ENCODE results near the gene MAP1B. TPM values are rescaled to one million over a fixed set of nuclear protein-coding genes. Genes with fewer than 3 reads are reported as not detected.

Gene MAP1B
- total and polyA plus RNA-seq, 10 donors, result 0.68 to 17.3 (median 9.8) TPM

GRCh38 chr5:72064801-72065570 lies 42.3 kb upstream of the MAP1B start:
- TF ChIP-seq POLR2AphosphoS5 (IDR thresholded peaks at IDR 0.05), result no peak
- TF ChIP-seq POLR2A (IDR thresholded peaks at IDR 0.05), result no peak
- TF ChIP-seq, protein P1, sequence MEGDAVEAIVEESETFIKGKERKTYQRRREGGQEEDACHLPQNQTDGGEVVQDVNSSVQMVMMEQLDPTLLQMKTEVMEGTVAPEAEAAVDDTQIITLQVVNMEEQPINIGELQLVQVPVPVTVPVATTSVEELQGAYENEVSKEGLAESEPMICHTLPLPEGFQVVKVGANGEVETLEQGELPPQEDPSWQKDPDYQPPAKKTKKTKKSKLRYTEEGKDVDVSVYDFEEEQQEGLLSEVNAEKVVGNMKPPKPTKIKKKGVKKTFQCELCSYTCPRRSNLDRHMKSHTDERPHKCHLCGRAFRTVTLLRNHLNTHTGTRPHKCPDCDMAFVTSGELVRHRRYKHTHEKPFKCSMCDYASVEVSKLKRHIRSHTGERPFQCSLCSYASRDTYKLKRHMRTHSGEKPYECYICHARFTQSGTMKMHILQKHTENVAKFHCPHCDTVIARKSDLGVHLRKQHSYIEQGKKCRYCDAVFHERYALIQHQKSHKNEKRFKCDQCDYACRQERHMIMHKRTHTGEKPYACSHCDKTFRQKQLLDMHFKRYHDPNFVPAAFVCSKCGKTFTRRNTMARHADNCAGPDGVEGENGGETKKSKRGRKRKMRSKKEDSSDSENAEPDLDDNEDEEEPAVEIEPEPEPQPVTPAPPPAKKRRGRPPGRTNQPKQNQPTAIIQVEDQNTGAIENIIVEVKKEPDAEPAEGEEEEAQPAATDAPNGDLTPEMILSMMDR (IDR thresholded peaks at IDR 0.05 in 8 of 11, conservative IDR thresholded peaks at IDR 0.05 in 3 of 11), result no peak
- Histone ChIP-seq H3K9me3 (no peaks in the 10 kb centered on the region), H3K36me3 (no peaks in the 10 kb centered on the region), H3K4me3 (no peak overlapping the region), H3K4me1 (no peaks in the 10 kb centered on the region), H3K27ac (no peak overlapping the region), H3K27me3 (replicated peaks in 1 of 7) (peaks cover 0 to 19% (median 4%) of the 10 kb centered on the region in 7 donors)
- intact Hi-C loops (cut with DNase I; ENCODE audit: low total_unique reads), result no loop called here
- 65 to 71% (median 67%) methylated on average over 3 of the region's 3 CpGs for WGBS, 5 donors
- DNase-seq, result no peak

DNA sequence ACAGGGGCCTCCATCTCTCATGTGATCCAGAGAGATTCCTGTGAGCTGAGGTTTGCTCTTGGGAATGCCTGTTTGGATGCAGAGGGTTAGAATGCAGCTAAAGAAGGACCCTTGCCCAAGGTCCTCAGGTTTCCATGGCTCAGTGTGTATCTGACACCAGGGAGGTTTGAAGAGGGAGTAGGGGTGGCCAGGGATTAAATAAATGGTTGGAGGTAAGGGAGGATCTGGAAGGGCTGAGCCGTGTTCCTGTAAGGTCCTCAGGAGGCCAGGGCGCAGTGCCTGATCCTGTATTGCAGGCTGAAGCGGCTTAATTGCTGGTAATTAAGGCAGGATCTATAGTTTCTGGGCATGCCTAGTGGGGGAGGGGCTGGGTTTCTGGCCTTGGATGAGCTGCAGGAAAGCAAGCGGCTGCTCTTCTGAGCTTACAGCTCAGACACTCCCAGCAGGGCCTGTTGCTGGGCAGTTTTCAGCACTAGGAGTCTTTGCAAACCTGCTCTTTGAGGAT lies 41.5 kb upstream of the MAP1B start:
- no peak for TF ChIP-seq POLR2AphosphoS5 (IDR thresholded peaks at IDR 0.05)

DNA sequence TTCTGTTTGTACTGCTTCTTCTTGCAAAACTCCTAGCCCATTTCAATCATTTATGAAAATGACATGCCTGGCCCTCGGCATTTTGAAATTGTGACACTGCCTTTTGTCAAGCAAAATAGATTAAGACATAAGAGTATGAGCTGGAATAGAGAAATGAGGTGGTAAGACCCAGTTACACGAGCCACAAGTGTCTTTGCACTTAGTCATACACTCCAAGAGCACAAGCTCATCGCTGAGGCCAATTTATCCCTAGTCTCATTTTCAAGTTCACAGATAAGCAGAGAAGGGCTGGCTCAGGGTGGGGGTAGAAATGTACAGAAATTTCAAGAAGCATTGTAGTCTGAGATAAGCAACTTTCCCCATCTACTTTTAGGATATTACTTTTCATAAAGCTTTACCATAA lies 40.6 kb upstream of the MAP1B start:
- H3K27me3 ChIP-seq (replicated peaks in 1 of 7), result peaks cover 0 to 19% (median 0%) of the 10 kb centered on the region in 7 donors
- 52 to 66% (median 59%) methylated on average over 3 of the region's 3 CpGs for WGBS, 5 donors
- intact Hi-C loops (cut with DNase I; ENCODE audit: low total_unique reads), result no loop called here

More for the DNA sequence above, 41.5 kb upstream of the MAP1B start:
- H3K4me3 ChIP-seq, result no peak overlapping the region
- WGBS, 5 donors, result 27 to 39% (median 33%) methylated on average over 4 of the region's 4 CpGs
- H3K4me1 ChIP-seq, result no peaks in the 10 kb centered on the region
- intact Hi-C loops (cut with DNase I; ENCODE audit: low total_unique reads), result no loop called here
- no peak overlapping the region for H3K27ac ChIP-seq
- H3K27me3 ChIP-seq (replicated peaks in 1 of 7), result peaks cover 0 to 19% (median 4%) of the 10 kb centered on the region in 7 donors
- H3K9me3 ChIP-seq, result no peaks in the 10 kb centered on the region
- H3K36me3 ChIP-seq, result no peaks in the 10 kb centered on the region
- no peak for DNase-seq

DNA sequence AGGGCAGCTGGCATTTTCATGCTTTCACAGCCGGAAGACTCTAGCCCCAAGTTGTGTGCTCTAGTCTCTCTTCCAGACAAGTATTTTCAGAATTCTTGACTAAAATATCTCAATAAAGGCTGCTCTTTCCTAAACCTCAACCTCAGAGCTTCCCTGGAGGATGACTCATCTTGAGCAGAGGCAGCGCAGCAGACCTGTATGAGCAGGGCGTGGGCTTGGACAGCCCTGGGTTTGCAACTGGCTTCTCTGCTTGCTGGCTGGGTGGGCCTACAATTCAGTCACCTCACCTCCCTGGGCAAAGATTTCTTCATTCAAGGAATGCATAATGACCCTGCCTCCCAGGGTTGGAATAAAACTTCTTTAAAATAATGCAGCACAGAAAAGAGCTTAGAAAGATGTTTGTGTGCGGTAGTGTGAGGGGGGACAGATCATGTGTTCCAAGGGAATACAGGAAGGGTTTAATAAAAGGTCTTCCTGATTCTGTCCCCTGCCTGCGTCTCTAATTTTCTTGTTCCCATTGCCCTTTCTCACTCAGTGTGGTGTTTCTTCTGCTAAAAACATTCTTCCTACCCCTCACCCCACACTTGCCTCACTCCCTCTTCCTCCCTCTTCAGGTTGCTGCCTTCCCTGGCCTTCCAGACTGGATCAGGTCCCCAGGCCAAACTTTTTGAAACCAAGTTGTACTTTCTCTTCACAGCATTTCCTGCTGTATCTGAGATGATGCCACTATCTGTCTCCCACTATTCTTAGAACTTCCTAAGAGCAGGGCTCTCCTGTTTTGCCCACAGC lies 39.4 kb upstream of the MAP1B start:
- Histone ChIP-seq H3K36me3 (no peaks in the 10 kb centered on the region), H3K4me3 (no peak overlapping the region), H3K4me1 (no peaks in the 10 kb centered on the region), H3K27ac (no peak overlapping the region), H3K9me3 (no peaks in the 10 kb centered on the region), H3K27me3 (replicated peaks in 1 of 7) (peaks cover 0 to 23% (median 0%) of the 10 kb centered on the region in 7 donors)
- TF ChIP-seq, protein P1 (IDR thresholded peaks at IDR 0.05 in 8 of 11, conservative IDR thresholded peaks at IDR 0.05 in 3 of 11), result no peak
- TF ChIP-seq POLR2A (IDR thresholded peaks at IDR 0.05) (no peak), POLR2AphosphoS5 (IDR thresholded peaks at IDR 0.05) (no peak)
- WGBS, 5 donors, result 73 to 85% (median 82%) methylated on average over 5 of the region's 5 CpGs
- DNase-seq, result no peak
- intact Hi-C loops (cut with DNase I; ENCODE audit: low total_unique reads), result no loop called here

More for the DNA sequence above, 40.6 kb upstream of the MAP1B start:
- DNase-seq, result no peak
- TF ChIP-seq, protein P1 (IDR thresholded peaks at IDR 0.05 in 8 of 11, conservative IDR thresholded peaks at IDR 0.05 in 3 of 11), result no peak
- TF ChIP-seq POLR2AphosphoS5 (IDR thresholded peaks at IDR 0.05) (no peak), POLR2A (IDR thresholded peaks at IDR 0.05) (no peak)
- Histone ChIP-seq H3K4me3 (no peak overlapping the region), H3K9me3 (no peaks in the 10 kb centered on the region), H3K36me3 (no peaks in the 10 kb centered on the region), H3K4me1 (no peaks in the 10 kb centered on the region), H3K27ac (no peak overlapping the region)
